ENCODE measurements around the gene MRPL23.

The MRPL23 gene

DNA sequence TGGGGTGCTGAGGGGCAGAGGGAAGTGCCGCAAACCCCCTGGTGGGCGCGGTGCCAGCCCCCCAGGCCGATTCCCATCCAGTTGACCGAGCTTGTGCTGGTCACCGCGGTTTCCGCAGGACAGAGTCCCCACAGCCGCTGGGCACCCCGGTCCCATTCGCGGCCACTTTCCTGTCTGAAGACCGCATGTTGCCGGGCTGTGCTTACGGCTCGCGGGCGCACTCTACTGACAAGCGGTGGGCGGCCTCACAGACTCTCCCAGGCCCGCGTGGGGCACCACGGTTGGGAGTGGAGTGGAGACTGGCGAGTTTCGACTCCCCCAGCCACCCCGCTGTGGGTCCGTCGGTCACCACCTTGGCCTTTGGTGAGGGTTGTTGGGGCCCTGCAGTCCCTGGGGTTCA lies 51.2 kb downstream of the MRPL23 start:
- no peak for DNase-seq

DNA sequence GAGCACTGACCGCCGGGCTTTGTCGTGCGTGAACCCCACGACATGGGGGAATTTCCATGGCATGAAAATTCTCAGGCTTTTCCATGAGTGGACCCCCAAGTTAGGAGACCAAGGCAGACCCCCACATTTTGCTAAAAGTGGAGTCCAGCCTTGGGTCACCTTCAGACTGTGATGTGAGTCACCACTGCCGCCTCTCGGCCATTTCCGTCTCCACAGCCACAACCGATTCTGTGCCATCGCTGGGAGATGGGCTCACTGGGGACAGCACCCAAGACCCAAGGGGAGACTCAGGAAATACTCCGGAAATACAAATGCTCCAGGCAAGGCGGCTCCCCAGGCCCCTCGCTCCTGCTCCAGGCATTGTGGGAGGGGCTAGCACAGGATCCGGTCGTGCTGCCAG lies 51.7 kb downstream of the MRPL23 start:
- no peak for DNase-seq

DNA sequence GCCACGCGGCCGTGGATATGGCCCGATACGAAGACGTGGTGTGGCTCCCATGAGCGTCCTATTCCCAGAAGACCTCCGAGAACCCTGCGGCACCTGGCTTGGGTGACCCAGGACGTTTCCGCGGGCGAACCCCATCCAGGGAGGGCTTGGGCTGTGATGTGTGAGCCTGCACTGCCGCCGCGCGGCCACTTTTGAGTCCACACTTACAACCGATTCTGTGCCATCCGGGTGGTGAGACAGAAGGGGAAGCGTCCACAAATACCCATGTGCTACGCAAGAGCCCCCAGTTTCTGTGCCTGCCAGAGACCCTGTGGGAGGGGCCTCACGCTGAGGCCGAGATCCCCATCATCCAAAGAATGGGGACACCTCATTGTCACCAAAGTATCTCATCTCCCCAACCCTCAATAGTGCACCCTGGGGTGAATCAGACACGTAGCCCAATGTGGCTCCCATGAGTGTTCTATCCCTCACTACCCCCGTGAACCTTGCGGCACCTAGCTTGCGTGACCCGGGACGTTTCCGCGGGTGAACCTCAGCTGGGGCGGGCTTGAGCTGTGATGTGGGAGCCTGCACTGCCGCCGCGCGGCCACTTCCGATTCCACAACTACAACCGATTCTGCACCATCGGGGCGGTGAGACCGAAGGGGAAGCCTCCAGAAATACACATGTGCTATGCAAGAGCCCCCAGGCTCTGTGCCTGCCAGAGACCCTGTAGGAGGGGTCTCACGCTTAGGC lies 55.1 kb downstream of the MRPL23 start:
- DNase-seq = no peak

- no peak for DNase-seq
Measured at GRCh38 chr11:2002807-2003206, 55.7 kb downstream of the MRPL23 start.

GRCh38 chr11:2004466-2004865 lies 57.3 kb downstream of the MRPL23 start:
- DNase-seq = no peak

Data from NCI-H2081 treated with DMSO at 0.1 percent for 48 hours (cell line).